ENCODE measurements around the gene SORL1-AS1.

Gene SORL1-AS1

DNA sequence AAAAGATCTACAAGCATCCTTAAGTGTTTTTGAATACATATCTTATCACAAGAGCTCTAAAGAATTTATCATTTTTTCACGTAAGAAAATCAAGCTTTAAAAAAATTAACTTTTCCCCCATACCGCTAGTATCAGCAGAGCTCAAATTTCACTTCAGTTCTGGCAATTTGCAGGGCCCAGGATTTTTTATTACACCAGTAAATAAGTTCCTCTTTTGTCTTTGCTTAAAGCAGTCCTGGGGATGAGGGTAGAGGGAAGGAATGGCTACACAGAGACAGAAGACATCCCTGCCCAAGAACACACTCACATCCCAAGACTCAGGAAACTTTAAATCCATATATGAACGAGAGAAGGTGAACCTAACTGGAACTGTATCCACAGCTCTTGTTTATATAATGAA lies 23.2 kb downstream of the SORL1-AS1 start:
- Histone ChIP-seq H3K36me3 (no peaks in the 10 kb centered on the region), H3K4me3 (no peak overlapping the region), H2AFZ (replicated peaks) (no peak overlapping the region), H3K9ac (no peak overlapping the region), H3K79me2 (ENCODE audit: low read depth) (no peaks in the 10 kb centered on the region), H3K4me2 (no peak overlapping the region), H3K27ac (no peak overlapping the region), H4K20me1 (ENCODE audit: low read depth) (no peaks in the 10 kb centered on the region), H3K4me1 (peaks cover 12% of the 10 kb centered on the region), H3F3A (ENCODE audit: low read depth) (peaks cover 9% of the 10 kb centered on the region), H3K27me3 (peaks cover 18% of the 10 kb centered on the region), H3K9me3 (ENCODE audit: low read depth) (no peaks in the 10 kb centered on the region)
- Mint-ChIP-seq H3K4me1 (peaks cover 5% of the 10 kb centered on the region), H3K9me3 (peaks cover 10% of the 10 kb centered on the region), H3K4me3 (no peak overlapping the region), H3K36me3 (peaks cover 2% of the 10 kb centered on the region), H3K27me3 (ENCODE audit: insufficient read depth, low read depth) (peaks cover 3% of the 10 kb centered on the region), H3K27ac (no peak overlapping the region)
- TF ChIP-seq, protein P1, sequence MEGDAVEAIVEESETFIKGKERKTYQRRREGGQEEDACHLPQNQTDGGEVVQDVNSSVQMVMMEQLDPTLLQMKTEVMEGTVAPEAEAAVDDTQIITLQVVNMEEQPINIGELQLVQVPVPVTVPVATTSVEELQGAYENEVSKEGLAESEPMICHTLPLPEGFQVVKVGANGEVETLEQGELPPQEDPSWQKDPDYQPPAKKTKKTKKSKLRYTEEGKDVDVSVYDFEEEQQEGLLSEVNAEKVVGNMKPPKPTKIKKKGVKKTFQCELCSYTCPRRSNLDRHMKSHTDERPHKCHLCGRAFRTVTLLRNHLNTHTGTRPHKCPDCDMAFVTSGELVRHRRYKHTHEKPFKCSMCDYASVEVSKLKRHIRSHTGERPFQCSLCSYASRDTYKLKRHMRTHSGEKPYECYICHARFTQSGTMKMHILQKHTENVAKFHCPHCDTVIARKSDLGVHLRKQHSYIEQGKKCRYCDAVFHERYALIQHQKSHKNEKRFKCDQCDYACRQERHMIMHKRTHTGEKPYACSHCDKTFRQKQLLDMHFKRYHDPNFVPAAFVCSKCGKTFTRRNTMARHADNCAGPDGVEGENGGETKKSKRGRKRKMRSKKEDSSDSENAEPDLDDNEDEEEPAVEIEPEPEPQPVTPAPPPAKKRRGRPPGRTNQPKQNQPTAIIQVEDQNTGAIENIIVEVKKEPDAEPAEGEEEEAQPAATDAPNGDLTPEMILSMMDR (IDR thresholded peaks at IDR 0.05): no peak
- TF ChIP-seq EZH2phosphoT487 (IDR thresholded peaks at IDR 0.05): no peak
- no peak for TF ChIP-seq EZH2 (IDR thresholded peaks at IDR 0.05)
- DNase-seq (ENCODE audit: low spot score): no peak

DNA sequence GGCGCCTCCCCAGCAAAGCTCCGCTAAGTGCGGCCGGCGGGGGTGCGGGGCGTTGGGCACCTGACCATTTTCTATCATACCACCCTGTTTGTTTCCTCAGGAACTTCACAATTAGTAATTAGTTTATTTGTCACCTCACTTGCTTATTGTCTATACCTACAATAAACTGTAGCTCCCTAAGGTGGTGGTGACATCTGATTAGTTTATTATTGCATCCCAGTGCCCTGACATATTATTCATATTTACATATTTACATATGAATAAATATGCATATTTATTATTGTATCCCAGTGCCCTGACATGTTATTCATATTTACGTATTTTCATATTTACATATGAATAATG lies 25.4 kb downstream of the SORL1-AS1 start:
- Mint-ChIP-seq H3K9me3 (peaks cover 10% of the 10 kb centered on the region), H3K4me3 (no peak overlapping the region), H3K27me3 (ENCODE audit: insufficient read depth, low read depth) (peaks cover 8% of the 10 kb centered on the region), H3K27ac (no peak overlapping the region), H3K36me3 (peaks cover 2% of the 10 kb centered on the region), H3K4me1 (peaks cover 5% of the 10 kb centered on the region)
- no peak for DNase-seq (ENCODE audit: low spot score)
- TF ChIP-seq EZH2 (IDR thresholded peaks at IDR 0.05) (no peak), EZH2phosphoT487 (IDR thresholded peaks at IDR 0.05) (no peak)
- TF ChIP-seq, protein P1 (IDR thresholded peaks at IDR 0.05): no peak
- Histone ChIP-seq H3K27ac (no peak overlapping the region), H4K20me1 (ENCODE audit: low read depth) (no peaks in the 10 kb centered on the region), H3F3A (ENCODE audit: low read depth) (peaks cover 9% of the 10 kb centered on the region), H3K79me2 (ENCODE audit: low read depth) (no peaks in the 10 kb centered on the region), H3K4me2 (peak overlapping the region; percentile 75), H3K4me3 (peak overlapping the region; percentile 37), H3K4me1 (peaks cover 12% of the 10 kb centered on the region), H3K9ac (no peak overlapping the region), H2AFZ (replicated peaks) (peak overlapping the region; percentile 96), H3K9me3 (ENCODE audit: low read depth) (no peaks in the 10 kb centered on the region), H3K27me3 (peaks cover 18% of the 10 kb centered on the region), H3K36me3 (no peaks in the 10 kb centered on the region)

DNA sequence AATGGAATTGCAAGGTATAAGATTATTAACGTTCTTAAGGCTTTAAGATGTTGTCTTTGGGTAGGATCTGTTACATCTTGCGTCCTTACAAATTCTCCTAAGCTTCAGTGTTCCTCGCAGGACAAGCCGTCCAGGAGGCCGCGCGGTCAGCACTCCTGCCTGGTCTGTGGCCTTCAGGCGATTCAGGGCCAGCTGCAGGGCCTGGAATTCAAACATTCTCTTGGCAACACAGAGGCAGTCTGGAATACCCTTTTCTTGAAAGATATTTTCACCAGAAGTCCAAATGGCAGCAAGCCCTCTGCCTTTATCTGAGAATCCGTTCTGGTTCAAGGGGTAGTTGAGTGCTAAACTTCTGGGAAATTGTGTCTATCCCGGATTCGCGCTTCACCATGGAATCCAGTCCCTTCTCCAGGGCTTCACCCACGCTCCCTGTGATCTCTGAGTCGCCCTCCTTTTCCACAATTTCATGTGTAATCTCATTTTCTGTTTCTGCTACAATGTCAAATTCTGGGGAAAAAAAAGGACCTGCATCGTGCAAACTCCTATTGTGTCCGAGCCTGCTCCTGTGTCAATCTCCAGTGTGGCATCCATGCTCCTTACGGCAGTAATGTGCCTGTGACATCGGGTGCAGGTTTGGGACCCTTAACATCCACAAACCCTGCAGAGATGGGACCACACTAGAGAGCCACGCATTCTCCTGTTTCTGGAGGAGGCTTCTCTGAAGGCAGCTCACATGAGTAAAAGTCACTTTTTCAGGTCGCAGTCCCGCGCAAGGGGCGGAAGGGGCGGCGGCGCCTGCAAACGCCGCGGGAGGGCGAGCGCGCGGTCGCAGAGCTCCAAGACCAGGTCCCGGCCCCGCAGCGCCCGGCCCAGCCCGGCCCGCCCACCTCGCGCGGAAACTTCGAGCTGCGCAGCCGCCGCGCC lies 26.0 kb downstream of the SORL1-AS1 start:
- Histone ChIP-seq H3K79me2 (ENCODE audit: low read depth) (no peaks in the 10 kb centered on the region), H3K9me3 (ENCODE audit: low read depth) (no peaks in the 10 kb centered on the region), H3K27ac (no peak overlapping the region), H3K27me3 (peaks cover 18% of the 10 kb centered on the region), H3K4me1 (peaks cover 12% of the 10 kb centered on the region), H3K4me2 (peak overlapping the region; percentile 75), H3K9ac (no peak overlapping the region), H2AFZ (replicated peaks) (peak overlapping the region; percentile 96), H3K4me3 (peak overlapping the region; percentile 37), H3K36me3 (no peaks in the 10 kb centered on the region), H3F3A (ENCODE audit: low read depth) (peaks cover 9% of the 10 kb centered on the region), H4K20me1 (ENCODE audit: low read depth) (no peaks in the 10 kb centered on the region)
- H3K4me1 Mint-ChIP-seq: peaks cover 5% of the 10 kb centered on the region
- H3K27me3 Mint-ChIP-seq (ENCODE audit: insufficient read depth, low read depth): peaks cover 8% of the 10 kb centered on the region
- peak; percentile 75 for DNase-seq (ENCODE audit: low spot score)
- H3K9me3 Mint-ChIP-seq: peaks cover 10% of the 10 kb centered on the region
- H3K36me3 Mint-ChIP-seq: peaks cover 2% of the 10 kb centered on the region
- peak overlapping the region; percentile 72 for H3K4me3 Mint-ChIP-seq
- H3K27ac Mint-ChIP-seq: no peak overlapping the region
- TF ChIP-seq EZH2 (IDR thresholded peaks at IDR 0.05) (no peak), EZH2phosphoT487 (IDR thresholded peaks at IDR 0.05) (no peak)
- TF ChIP-seq, protein P1 (IDR thresholded peaks at IDR 0.05): no peak
